ENCODE measurements around the gene PLEKHH1.
"Not testable (repeated sequence)": the region's sequence is repeated elsewhere in the genome, so short reads cannot be mapped to it uniquely, and the experiment has no call there.

PLEKHH1 gene

DNA sequence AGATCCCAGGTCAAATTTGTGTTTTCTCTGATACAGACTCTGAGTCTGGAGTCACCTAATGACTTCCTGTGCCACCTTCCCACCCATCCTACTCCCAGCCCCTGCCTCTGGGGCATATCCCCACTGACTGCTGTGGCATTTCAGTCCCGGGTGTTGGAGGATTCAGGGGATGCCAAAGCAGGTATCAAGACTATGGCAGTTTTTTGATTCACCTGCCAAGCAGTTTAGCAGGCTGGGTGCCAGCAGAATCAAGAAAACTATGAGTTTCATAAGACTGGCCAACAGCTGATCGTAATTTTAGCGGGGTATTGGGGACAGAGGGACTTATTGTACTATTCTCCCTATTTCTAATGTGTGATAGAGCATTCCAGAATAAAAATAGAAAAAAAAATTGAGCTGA, 4.6 kb downstream of the PLEKHH1 start:
- no peak for DNase-seq

GRCh38 chr14:67538501-67538900, 5.4 kb downstream of the PLEKHH1 start:
- no peak for DNase-seq

GRCh38 chr14:67539116-67539515, 6.0 kb downstream of the PLEKHH1 start:
- no peak for DNase-seq

DNA sequence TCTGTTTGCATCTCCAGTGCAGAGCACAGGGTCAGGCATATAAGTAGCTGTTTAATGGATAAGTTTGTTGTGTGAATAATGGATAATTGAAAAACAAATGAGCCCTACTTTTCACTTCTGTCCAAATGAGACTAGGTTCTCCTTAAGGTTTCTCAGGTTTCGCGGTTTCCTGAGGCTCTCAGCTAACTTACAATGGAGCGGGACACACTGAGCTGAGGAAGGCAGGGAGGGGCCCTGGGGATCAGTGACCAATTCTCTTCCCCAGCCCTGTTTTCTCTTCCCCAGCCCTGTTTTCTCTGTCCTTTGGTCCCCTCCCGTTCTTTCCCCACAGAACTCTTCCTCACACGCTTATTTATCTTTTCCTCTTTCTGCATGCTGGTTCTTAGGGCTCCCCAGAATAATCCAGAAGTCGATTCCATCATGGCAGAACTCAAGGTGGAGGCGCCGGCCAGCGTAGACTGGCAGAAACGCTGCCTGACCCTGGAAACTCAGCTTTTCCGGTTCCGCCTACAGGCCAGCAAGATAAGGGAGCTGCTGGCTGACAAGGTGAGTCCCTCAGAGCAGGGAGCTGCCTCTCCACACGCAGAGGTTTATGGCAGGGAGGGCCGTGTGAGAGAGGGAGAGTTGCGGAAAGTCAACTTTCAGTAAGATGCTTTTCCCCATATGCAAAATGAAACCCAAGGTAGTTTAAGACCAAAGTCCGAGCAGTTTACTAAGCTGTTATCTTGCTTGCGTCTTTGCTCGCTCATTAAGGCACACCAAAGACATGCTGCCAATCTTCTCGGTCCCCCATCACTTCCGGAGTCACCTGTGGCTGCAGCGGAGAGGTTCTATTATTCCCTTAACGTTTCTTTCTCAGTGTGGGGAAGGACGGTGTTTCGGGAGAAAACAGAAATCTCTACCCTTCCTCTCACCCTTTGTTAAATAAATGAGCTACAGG, 8.6 kb downstream of the PLEKHH1 start:
- no peak for DNase-seq

DNA sequence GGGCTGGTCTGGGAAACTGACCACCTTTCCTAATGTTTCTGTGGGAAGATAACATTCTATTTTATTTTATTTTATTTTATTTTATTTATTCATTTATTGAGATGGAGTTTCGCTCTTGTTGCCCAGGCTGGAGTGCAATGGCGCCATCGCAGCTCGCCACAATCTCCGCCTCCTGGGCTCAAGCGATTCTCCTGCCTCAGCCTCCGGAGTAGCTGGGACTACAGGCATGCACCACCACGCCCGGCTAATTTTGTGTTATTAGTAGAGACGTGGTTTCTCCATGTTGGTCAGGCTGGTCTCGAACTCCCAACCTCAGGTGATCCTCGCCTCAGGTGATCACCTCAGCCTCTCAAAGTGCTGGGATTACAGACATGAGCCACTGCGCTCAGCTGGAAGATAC, 9.5 kb downstream of the PLEKHH1 start:
- DNase-seq, result not testable (repeated sequence)

GRCh38 chr14:67544590-67544989, 11.5 kb downstream of the PLEKHH1 start:
- DNase-seq, result no peak

- no peak for DNase-seq
Measured at GRCh38 chr14:67547224-67547780, 14.2 kb downstream of the PLEKHH1 start.

DNA sequence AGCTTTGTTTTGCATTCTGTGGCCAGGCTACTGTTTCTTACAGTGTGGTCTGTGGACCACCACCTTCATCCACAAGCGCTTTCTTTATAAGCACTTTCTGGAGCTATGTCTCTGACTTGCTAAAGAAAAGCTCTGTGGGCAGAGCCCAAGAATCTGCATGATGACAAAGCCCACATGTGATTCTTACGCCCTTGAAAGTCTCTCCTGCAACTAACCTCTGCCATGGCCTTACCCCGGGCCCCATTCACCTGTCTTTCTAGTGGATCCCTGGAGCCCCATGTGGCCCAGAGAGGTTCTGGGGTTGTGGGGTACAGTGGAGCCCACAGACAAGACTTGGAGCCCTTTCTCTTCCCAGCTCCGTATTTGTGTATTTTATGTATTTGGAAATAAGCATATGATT, 16.6 kb downstream of the PLEKHH1 start:
- no peak for DNase-seq

DNA sequence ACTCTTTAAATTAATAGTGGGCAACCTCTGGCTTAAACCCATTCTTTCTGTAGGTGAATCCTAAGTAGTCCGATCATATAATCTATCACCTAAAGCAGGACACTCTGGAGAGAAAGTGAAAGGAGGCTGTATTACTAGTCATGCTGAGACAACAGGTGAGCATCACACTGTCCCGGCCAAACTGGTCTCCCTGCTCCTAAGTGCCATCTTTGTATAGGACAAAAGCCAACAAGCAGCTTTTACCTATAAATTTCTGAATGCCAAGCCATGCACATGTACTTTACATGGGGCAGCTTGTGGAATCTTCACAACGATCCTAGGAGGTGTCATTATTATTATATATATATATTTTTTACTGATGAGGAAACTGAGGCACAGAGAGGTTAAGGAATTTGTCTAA, 18.0 kb downstream of the PLEKHH1 start:
- no peak for DNase-seq

GRCh38 chr14:67551940-67552339, 18.9 kb downstream of the PLEKHH1 start:
- no peak for DNase-seq

DNA sequence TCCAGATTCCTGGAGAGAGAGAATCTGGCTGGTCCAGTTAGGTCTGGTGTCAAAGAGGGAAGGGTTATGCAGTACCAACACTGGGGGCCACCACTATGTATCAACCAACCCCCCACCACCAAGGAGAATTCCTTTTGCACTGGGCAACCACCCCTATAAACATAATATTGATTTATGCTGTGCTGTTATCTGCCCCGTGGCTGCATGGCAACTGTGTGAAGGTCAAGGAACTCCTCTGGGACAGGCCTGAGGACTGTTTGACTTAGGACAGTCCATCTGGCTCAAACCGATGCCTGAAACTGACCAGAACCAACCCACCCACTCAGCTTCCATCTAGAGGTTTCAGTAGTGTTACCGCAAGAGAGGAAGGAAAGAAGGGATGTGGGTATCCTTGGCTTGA, 20.5 kb downstream of the PLEKHH1 start:
- DNase-seq, result no peak

GRCh38 chr14:67554341-67554740, 21.3 kb downstream of the PLEKHH1 start:
- DNase-seq, result no peak

- no peak for DNase-seq
Measured at GRCh38 chr14:67555518-67556090, 22.5 kb downstream of the PLEKHH1 start.

GRCh38 chr14:67556671-67557070, 23.6 kb downstream of the PLEKHH1 start:
- DNase-seq, result no peak

- DNase-seq, result no peak
Measured at GRCh38 chr14:67557118-67557517, 24.0 kb downstream of the PLEKHH1 start.

- no peak for DNase-seq
Measured at GRCh38 chr14:67557656-67558055, 24.6 kb downstream of the PLEKHH1 start.

DNA sequence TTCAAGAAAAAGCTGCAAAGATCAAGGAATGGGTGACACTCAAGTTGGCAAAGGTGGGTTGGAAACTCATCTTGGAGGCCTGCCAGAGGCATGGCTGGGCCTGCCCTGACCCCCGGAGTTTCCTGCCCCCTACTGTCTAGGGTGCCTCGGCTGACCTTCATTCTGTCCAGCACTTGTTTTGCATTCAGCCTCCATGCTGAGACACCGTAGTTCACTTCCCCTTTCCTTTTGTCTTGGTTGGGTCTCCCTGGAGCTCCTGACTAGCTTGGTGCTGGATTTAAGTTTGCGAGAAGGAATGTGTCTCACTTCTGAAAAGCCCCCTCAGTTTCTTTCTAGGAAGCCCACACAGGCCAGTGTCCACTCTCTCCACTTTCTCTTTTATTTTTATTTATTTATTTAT, 26.5 kb downstream of the PLEKHH1 start:
- no peak for DNase-seq

- DNase-seq, result no peak
Measured at GRCh38 chr14:67562025-67562775, 29.1 kb downstream of the PLEKHH1 start.

DNA sequence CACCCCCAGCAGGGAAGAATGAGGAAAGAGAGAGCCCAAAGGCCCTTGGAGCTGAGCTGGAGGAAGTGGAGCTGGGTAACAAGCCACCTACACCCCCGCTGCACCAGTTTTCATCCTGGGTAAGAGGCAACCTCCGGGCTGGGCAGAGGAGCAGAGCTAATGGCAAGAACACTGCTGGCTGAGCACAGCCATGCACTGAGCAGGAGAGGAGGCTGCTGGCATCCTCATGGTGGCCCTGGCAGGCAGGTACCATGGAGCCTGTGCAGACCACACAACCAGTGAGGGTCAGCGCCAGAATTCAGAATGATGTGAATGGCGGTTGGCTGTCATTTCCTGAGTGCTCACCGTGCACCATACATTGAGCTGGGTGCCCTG, 29.7 kb downstream of the PLEKHH1 start:
- DNase-seq, result no peak

- DNase-seq, result no peak
Measured at GRCh38 chr14:67564236-67564635, 31.1 kb downstream of the PLEKHH1 start.

DNA sequence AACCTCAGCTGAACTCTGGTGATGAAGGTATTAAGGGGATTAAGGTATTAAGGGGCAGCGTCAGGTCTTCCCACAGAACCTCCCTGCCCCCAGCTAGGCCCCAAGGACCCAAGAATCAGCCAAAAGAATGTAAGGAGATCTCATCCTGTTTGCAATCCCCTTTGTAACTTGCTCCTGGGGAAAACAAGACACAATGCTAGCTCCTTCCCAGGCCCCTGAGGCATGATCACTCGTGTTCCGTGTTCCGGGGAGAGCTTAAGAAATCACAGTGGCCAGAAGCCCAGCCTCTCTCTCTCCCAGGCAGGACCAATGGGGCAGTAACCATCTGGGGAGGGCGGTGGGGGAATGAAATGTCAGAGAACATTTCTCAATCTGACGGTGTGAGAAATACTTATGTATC, 33.8 kb downstream of the PLEKHH1 start:
- DNase-seq, result no peak

GRCh38 chr14:67567654-67568053, 34.6 kb downstream of the PLEKHH1 start:
- DNase-seq, result no peak

DNA sequence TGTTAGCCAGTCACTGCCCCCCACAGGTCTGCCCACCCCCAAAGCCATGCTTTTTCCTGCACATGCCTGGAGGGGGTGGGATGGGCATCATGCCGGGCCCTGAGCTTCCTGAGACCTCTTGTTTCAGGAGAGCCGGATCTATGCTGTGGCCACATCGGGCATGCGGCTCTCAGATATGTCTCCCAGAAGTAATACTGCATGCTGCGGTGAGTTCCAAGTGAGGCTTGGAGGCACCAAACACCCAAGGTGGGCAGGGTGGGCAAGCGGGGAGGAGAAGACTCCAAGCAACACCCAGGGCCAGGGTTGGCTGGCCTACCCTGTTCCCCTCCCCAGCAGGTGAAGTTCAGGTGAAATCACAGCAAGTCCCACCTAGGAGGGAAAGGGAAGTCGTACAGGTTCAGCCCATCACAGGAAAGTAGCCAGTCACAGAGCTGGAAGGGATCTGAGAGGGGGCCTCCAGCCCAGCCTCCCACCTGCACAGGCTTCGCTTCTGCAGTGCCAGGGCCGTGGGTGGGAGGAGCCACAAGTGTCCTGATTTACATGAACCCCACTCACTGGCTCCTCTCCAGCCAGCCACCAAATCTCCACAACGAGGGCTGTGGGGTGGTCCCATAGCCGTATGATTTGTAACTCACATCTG, 36.0 kb downstream of the PLEKHH1 start:
- no peak for DNase-seq

Measured in NCI-H2227 treated with DMSO at 0.1 percent for 48 hours (cell line).